ENCODE data around the gene POLA1. TPM values are rescaled to one million over a fixed set of nuclear protein-coding genes. Genes with fewer than 3 reads are reported as not detected.
A peak's percentile ranks its signal among the peaks of the same experiment; 100 is the strongest.

Gene POLA1
- total and polyA plus RNA-seq, 2 experiments from 2014 or later, result 4.9 to 19.0 TPM

DNA sequence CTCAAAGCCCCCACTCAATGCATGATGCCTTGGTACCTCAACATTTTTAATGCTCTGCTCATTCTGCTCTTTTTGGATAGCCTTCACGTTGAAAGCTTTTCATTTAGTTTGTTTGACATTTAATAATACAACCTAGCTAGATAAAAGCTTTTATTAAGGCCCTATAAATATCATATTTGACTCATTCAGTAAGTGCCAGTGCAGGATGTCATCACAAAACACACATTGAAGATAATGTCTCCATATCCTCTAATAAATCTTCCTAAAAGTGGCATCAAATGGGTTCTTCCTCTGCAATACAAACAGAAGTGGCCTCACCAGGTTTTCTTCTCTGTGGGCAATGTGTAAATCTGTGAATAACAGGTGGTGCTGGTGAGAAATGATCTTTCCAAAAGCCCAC is 34.6 kb upstream of the POLA1 start:
- peak overlapping the region; percentile 21 for H3K27ac ChIP-seq
- peaks cover 26% of the 10 kb centered on the region for H3K4me1 ChIP-seq (ENCODE audit: insufficient read depth)
- no peak overlapping the region for H3K4me3 ChIP-seq
- H2AFZ ChIP-seq, result no peak overlapping the region
- H3K79me2 ChIP-seq, result no peaks in the 10 kb centered on the region
- no peak for DNase-seq (ENCODE audit: low spot score)
- H3K27me3 ChIP-seq, result no peaks in the 10 kb centered on the region
- H3K9me3 ChIP-seq (ENCODE audit: low read depth), result no peaks in the 10 kb centered on the region
- no peak overlapping the region for H3K4me2 ChIP-seq
- TF ChIP-seq EZH2phosphoT487 (IDR thresholded peaks at IDR 0.05; ENCODE audit: low read depth, severe bottlenecking, unreplicated experiment), result no peak
- no peak for TF ChIP-seq EZH2 (IDR thresholded peaks at IDR 0.05; ENCODE audit: borderline replicate concordance)
- TF ChIP-seq, protein P1, sequence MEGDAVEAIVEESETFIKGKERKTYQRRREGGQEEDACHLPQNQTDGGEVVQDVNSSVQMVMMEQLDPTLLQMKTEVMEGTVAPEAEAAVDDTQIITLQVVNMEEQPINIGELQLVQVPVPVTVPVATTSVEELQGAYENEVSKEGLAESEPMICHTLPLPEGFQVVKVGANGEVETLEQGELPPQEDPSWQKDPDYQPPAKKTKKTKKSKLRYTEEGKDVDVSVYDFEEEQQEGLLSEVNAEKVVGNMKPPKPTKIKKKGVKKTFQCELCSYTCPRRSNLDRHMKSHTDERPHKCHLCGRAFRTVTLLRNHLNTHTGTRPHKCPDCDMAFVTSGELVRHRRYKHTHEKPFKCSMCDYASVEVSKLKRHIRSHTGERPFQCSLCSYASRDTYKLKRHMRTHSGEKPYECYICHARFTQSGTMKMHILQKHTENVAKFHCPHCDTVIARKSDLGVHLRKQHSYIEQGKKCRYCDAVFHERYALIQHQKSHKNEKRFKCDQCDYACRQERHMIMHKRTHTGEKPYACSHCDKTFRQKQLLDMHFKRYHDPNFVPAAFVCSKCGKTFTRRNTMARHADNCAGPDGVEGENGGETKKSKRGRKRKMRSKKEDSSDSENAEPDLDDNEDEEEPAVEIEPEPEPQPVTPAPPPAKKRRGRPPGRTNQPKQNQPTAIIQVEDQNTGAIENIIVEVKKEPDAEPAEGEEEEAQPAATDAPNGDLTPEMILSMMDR (IDR thresholded peaks at IDR 0.05; ENCODE audit: poor library complexity), result no peak
- H3K9me2 ChIP-seq (replicated peaks; ENCODE audit: insufficient read depth), result no peaks in the 10 kb centered on the region
- no peaks in the 10 kb centered on the region for H4K20me1 ChIP-seq (ENCODE audit: insufficient read depth, poor library complexity, severe bottlenecking)
- no peaks in the 10 kb centered on the region for H3K36me3 ChIP-seq (replicated peaks; ENCODE audit: insufficient read depth, low read depth)
- WGBS (ENCODE audit: low lambda C conversion rate, missing lambda C conversion rate), result 32% methylated on average over 1 of the region's 1 CpG

DNA sequence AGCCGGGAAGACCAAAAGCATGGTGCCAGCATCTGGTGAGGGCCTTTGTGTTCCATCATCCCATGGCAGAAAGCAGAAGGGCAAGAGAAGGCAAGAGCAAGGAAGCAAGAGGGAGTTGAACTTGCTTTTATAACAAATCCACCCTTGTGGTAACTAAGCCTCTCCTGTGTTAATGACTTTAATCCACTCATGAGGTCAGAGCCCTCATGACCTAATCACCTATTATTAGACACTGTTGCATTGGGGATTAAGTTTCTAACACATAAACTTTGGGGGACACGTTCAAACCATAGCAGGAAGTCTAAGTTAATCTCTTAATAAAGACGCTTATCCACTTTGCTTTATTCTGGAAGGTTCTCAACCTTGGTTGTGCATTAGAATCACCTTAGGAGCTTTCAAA is 34.1 kb upstream of the POLA1 start:
- TF ChIP-seq, protein P1 (IDR thresholded peaks at IDR 0.05; ENCODE audit: poor library complexity), result no peak
- TF ChIP-seq EZH2phosphoT487 (IDR thresholded peaks at IDR 0.05; ENCODE audit: low read depth, severe bottlenecking, unreplicated experiment), result no peak
- no peak for TF ChIP-seq EZH2 (IDR thresholded peaks at IDR 0.05; ENCODE audit: borderline replicate concordance)
- DNase-seq (ENCODE audit: low spot score), result no peak
- H3K27me3 ChIP-seq, result no peaks in the 10 kb centered on the region
- no peak overlapping the region for H3K27ac ChIP-seq
- no peaks in the 10 kb centered on the region for H3K9me3 ChIP-seq (ENCODE audit: low read depth)
- H3K4me3 ChIP-seq, result no peak overlapping the region
- H3K4me2 ChIP-seq, result no peak overlapping the region
- H3K4me1 ChIP-seq (ENCODE audit: insufficient read depth), result peaks cover 26% of the 10 kb centered on the region
- H3K36me3 ChIP-seq (replicated peaks; ENCODE audit: insufficient read depth, low read depth), result no peaks in the 10 kb centered on the region
- no peaks in the 10 kb centered on the region for H4K20me1 ChIP-seq (ENCODE audit: insufficient read depth, poor library complexity, severe bottlenecking)
- H2AFZ ChIP-seq, result no peak overlapping the region
- no peaks in the 10 kb centered on the region for H3K9me2 ChIP-seq (replicated peaks; ENCODE audit: insufficient read depth)
- H3K79me2 ChIP-seq, result no peaks in the 10 kb centered on the region
- 73% methylated on average over 3 of the region's 3 CpGs for WGBS (ENCODE audit: low lambda C conversion rate, missing lambda C conversion rate)

DNA sequence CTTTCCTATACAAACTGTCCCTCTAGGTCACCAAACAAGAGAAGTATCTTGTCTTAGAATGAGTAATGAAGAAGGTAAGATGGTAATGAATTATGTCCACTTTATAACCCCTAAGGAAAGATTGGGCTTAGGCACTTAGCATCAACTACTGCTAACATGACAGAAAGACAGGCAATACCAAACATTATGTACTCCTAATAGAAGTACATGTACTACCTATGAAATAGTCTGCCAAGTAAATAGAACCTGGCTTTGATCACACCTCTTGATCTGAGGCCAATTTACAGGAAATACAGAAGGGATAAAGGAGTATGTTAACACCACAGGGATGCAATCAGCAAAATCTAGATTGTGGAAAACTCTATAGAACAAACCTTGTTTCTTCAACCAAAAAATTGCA is 32.4 kb upstream of the POLA1 start:
- Histone ChIP-seq H4K20me1 (ENCODE audit: insufficient read depth, poor library complexity, severe bottlenecking) (no peaks in the 10 kb centered on the region), H3K9me2 (replicated peaks; ENCODE audit: insufficient read depth) (no peaks in the 10 kb centered on the region), H3K27ac (peak overlapping the region; percentile 83), H3K27me3 (no peaks in the 10 kb centered on the region), H3K4me1 (ENCODE audit: insufficient read depth) (peaks cover 26% of the 10 kb centered on the region), H3K79me2 (peaks cover 4% of the 10 kb centered on the region), H3K4me3 (no peak overlapping the region), H3K36me3 (replicated peaks; ENCODE audit: insufficient read depth, low read depth) (no peaks in the 10 kb centered on the region), H3K9me3 (ENCODE audit: low read depth) (no peaks in the 10 kb centered on the region), H2AFZ (no peak overlapping the region), H3K4me2 (no peak overlapping the region)
- DNase-seq (ENCODE audit: low spot score), result no peak
- TF ChIP-seq, protein P1 (IDR thresholded peaks at IDR 0.05; ENCODE audit: poor library complexity), result no peak
- no peak for TF ChIP-seq EZH2 (IDR thresholded peaks at IDR 0.05; ENCODE audit: borderline replicate concordance)
- TF ChIP-seq EZH2phosphoT487 (IDR thresholded peaks at IDR 0.05; ENCODE audit: low read depth, severe bottlenecking, unreplicated experiment), result no peak

DNA sequence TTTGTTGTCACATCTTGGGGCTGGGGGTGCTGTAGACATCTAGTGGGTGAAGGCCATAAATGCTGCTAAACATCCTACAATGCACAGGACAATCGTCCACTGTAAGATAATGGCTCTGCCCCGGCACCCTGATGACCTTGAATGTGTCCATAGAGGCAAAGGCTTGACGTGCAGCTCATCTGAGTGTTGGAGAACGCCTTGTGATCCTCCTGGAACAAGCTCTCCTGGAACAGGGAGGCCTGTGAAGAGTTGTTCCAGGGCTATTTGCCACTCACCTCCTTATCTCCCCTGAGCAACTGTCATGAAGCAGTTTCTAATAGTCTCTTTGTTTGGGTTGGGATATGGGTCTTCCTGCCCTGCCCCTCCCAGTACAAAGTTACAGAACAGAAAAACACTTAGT is 31.4 kb upstream of the POLA1 start:
- peak overlapping the region; percentile 53 for H3K4me2 ChIP-seq

More for the DNA sequence above, 31.4 kb upstream of the POLA1 start:
- peak; percentile 35 for DNase-seq (ENCODE audit: low spot score)
- Histone ChIP-seq H3K36me3 (replicated peaks; ENCODE audit: insufficient read depth, low read depth) (no peaks in the 10 kb centered on the region), H2AFZ (peak overlapping the region; percentile 8), H3K9me2 (replicated peaks; ENCODE audit: insufficient read depth) (no peaks in the 10 kb centered on the region), H4K20me1 (ENCODE audit: insufficient read depth, poor library complexity, severe bottlenecking) (no peaks in the 10 kb centered on the region), H3K79me2 (peaks cover 4% of the 10 kb centered on the region), H3K9me3 (ENCODE audit: low read depth) (no peaks in the 10 kb centered on the region), H3K27me3 (no peaks in the 10 kb centered on the region), H3K27ac (peak overlapping the region; percentile 83), H3K4me1 (ENCODE audit: insufficient read depth) (peaks cover 20% of the 10 kb centered on the region), H3K4me3 (no peak overlapping the region)
- 52% methylated on average over 4 of the region's 4 CpGs for WGBS (ENCODE audit: low lambda C conversion rate, missing lambda C conversion rate)
- no peak for TF ChIP-seq EZH2 (IDR thresholded peaks at IDR 0.05; ENCODE audit: borderline replicate concordance)
- TF ChIP-seq EZH2phosphoT487 (IDR thresholded peaks at IDR 0.05; ENCODE audit: low read depth, severe bottlenecking, unreplicated experiment), result no peak
- TF ChIP-seq, protein P1 (IDR thresholded peaks at IDR 0.05; ENCODE audit: poor library complexity), result no peak

Measured in hepatocyte (in vitro differentiated cells).